Measurements from ENCODE around the gene SKAP1.

Gene SKAP1

GRCh38 chr17:48391444-48391843 is 38.6 kb downstream of the SKAP1 start:
- Histone ChIP-seq H3K4me2 (no peak overlapping the region), H3K36me3 (no peaks in the 10 kb centered on the region), H3K9ac (no peak overlapping the region), H3K4me1 (peaks cover 5 to 42% (median 27%) of the 10 kb centered on the region in 10 experiments; a peak in 16 of 20 replicates), H3K4me3 (no peak overlapping the region), H3K9me3 (replicated peaks in 1 of 11) (peaks cover 0 to 7% (median 0%) of the 10 kb centered on the region in 11 experiments; a peak in 3 of 22 replicates), H3K27ac (no peak overlapping the region), H3K27me3 (peaks cover 0 to 76% (median 9%) of the 10 kb centered on the region in 11 experiments; a peak in 9 of 22 replicates), H4K20me1 (no peaks in the 10 kb centered on the region)
- TF ChIP-seq Cebpa-rat (IDR thresholded peaks at IDR 0.05), result no peak

DNA sequence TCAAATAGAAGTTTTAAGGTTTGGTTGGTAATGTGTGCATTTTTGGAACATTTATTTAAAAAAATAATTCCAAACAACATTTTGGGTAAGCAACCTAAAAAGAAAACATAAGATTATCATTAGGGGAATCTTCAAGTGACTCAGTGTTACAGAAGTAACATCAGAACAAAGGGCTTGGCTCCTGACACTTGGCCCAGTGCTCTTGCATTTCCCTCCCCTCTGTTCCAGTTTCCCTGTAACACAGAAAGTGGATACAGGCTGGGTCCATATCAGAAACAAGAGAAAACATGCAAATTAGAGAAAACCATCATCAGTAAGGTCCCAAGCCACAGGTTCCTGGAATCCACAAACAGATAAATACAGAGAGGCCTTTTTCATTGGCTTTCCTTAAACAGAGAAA is 40.1 kb downstream of the SKAP1 start:
- no peak overlapping the region for H3K4me2 ChIP-seq
- no peak overlapping the region for H3K9ac ChIP-seq
- peaks cover 0 to 63% (median 0%) of the 10 kb centered on the region in 11 experiments; a peak in 8 of 22 replicates for H3K27me3 ChIP-seq
- no peaks in the 10 kb centered on the region for H3K36me3 ChIP-seq
- no peak overlapping the region for H3K27ac ChIP-seq
- TF ChIP-seq Cebpa-rat (IDR thresholded peaks at IDR 0.05), result no peak
- peaks cover under 1 to 43% (median 26%) of the 10 kb centered on the region in 10 experiments; a peak in 17 of 20 replicates for H3K4me1 ChIP-seq
- H3K9me3 ChIP-seq (replicated peaks in 1 of 11), result peaks cover 0 to 7% (median 0%) of the 10 kb centered on the region in 11 experiments; a peak in 3 of 22 replicates
- H3K4me3 ChIP-seq, result no peak overlapping the region
- H4K20me1 ChIP-seq, result no peaks in the 10 kb centered on the region

- Histone ChIP-seq H3K27me3 (peaks cover 0 to 55% (median 0%) of the 10 kb centered on the region in 11 experiments; a peak in 8 of 22 replicates), H3K4me3 (no peak overlapping the region), H3K4me2 (no peak overlapping the region), H3K27ac (no peak overlapping the region), H3K9me3 (replicated peaks in 1 of 11) (peaks cover 0 to 4% (median 0%) of the 10 kb centered on the region in 11 experiments; a peak in 3 of 22 replicates), H3K4me1 (peaks cover 0 to 43% (median 25%) of the 10 kb centered on the region in 10 experiments; a peak in 16 of 20 replicates), H3K9ac (no peak overlapping the region), H4K20me1 (no peaks in the 10 kb centered on the region), H3K36me3 (no peaks in the 10 kb centered on the region)
- TF ChIP-seq Cebpa-rat (IDR thresholded peaks at IDR 0.05), result no peak
Observed at GRCh38 chr17:48388955-48389743, 40.9 kb downstream of the SKAP1 start.

- no peak for TF ChIP-seq Cebpa-rat (IDR thresholded peaks at IDR 0.05)
- H4K20me1 ChIP-seq, result no peaks in the 10 kb centered on the region
- no peak overlapping the region for H3K4me2 ChIP-seq
- peaks cover 0 to 31% (median 16%) of the 10 kb centered on the region in 10 experiments; a peak in 16 of 20 replicates for H3K4me1 ChIP-seq
- H3K9me3 ChIP-seq (replicated peaks in 1 of 11), result no peaks in the 10 kb centered on the region; a peak in 1 of 22 replicates
- H3K27me3 ChIP-seq, result peaks cover 0 to 35% (median 0%) of the 10 kb centered on the region in 11 experiments; a peak in 7 of 22 replicates
- H3K36me3 ChIP-seq, result no peaks in the 10 kb centered on the region
- H3K9ac ChIP-seq, result no peak overlapping the region
- no peak overlapping the region for H3K4me3 ChIP-seq
- no peak overlapping the region for H3K27ac ChIP-seq
Observed at GRCh38 chr17:48386826-48387225, 43.2 kb downstream of the SKAP1 start.

DNA sequence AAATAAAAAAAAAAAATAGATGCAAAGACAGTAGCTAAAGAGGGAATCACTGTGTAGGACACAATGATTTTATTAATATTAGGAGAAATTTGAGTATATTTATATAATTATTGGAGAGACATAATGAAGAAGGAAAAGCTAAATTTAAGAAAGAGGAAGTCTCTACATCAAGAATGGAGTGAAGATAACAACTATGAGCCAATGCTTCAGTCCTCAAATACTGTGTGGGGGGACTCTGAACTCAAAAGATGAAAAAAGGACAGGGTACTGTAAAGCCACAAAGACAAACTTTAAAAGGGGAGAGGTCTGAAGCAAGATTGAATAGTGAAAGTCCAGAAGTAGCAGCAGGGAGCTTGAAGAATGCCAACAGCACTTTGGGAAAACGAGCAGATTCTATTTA is 44.7 kb downstream of the SKAP1 start:
- Histone ChIP-seq H3K27ac (no peak overlapping the region), H3K9me3 (replicated peaks in 1 of 11) (peaks cover 0 to 3% (median 0%) of the 10 kb centered on the region in 11 experiments; a peak in 4 of 22 replicates), H4K20me1 (no peaks in the 10 kb centered on the region), H3K36me3 (no peaks in the 10 kb centered on the region), H3K4me3 (no peak overlapping the region), H3K9ac (no peak overlapping the region), H3K27me3 (peaks cover 0 to 28% (median 0%) of the 10 kb centered on the region in 11 experiments; a peak in 6 of 22 replicates), H3K4me2 (peak overlapping the region in 9 of 11 experiments; percentile 8 to 63 (median 46); a peak in 13 of 22 replicates), H3K4me1 (peaks cover 0 to 33% (median 16%) of the 10 kb centered on the region in 10 experiments; a peak in 16 of 20 replicates)
- no peak for TF ChIP-seq Cebpa-rat (IDR thresholded peaks at IDR 0.05)

DNA sequence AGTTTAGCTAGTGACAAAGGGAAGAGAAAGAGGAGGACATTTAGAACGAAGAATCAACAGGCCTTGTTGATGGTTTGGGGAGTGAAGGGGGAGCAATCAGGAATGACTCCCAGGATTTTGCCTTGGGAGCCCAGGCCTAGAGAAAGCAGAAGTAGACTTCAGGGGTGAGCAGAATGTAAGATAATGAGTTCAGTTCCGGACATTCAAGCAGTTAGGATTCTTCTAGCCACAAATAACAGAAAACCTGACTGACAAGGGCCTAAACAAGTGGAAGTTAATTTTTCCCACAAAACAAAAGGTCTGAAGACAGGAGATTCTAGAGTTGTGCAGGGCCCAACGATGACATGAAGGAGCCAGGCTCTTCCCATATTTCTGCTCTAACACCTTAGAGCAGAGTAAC is 45.9 kb downstream of the SKAP1 start:
- Histone ChIP-seq H3K27ac (no peak overlapping the region), H3K4me1 (peaks cover 0 to 44% (median 20%) of the 10 kb centered on the region in 10 experiments; a peak in 16 of 20 replicates), H4K20me1 (no peaks in the 10 kb centered on the region), H3K36me3 (no peaks in the 10 kb centered on the region), H3K9ac (no peak overlapping the region), H3K4me3 (no peak overlapping the region), H3K4me2 (peak overlapping the region in 6 of 11 experiments; percentile 43 to 63 (median 48); a peak in 9 of 22 replicates), H3K27me3 (peaks cover 0 to 17% (median 0%) of the 10 kb centered on the region in 11 experiments; a peak in 5 of 22 replicates), H3K9me3 (replicated peaks in 1 of 11) (peaks cover 0 to 3% (median 0%) of the 10 kb centered on the region in 11 experiments; a peak in 4 of 22 replicates)
- no peak for TF ChIP-seq Cebpa-rat (IDR thresholded peaks at IDR 0.05)

DNA sequence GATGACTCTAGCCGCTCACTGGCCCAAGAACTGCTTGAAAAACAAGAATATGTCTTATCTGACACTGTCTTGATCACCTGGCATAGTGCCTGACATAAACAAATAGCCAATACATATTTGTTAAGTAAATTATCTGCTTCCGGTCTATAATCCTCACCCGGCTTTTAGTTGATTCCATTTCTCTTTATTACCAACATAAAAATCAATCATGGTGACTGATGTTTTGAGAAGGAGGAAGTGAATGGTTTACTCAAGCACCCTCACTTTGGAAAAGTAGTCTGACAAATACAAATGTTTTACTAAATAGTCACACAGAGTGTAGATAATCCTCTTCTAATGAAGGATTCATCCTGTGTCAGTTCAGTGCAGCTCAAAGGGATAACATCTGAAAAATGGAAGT is 47.0 kb downstream of the SKAP1 start:
- H3K4me1 ChIP-seq, result peaks cover 0 to 56% (median 31%) of the 10 kb centered on the region in 10 experiments; a peak in 17 of 20 replicates
- H4K20me1 ChIP-seq, result no peaks in the 10 kb centered on the region
- H3K9me3 ChIP-seq (replicated peaks in 1 of 11), result peaks cover 0 to 3% (median 0%) of the 10 kb centered on the region in 11 experiments; a peak in 3 of 22 replicates
- H3K27me3 ChIP-seq, result peaks cover 0 to 15% (median 0%) of the 10 kb centered on the region in 11 experiments; a peak in 3 of 22 replicates
- H3K4me2 ChIP-seq, result 0 out of 22 replicates have a peak overlapping the region, but pooled peaks of 1 of the 11 experiments have one; percentile 1
- H3K36me3 ChIP-seq, result no peaks in the 10 kb centered on the region
- no peak overlapping the region for H3K4me3 ChIP-seq
- TF ChIP-seq Cebpa-rat (IDR thresholded peaks at IDR 0.05), result no peak
- no peak overlapping the region for H3K9ac ChIP-seq
- no peak overlapping the region for H3K27ac ChIP-seq

DNA sequence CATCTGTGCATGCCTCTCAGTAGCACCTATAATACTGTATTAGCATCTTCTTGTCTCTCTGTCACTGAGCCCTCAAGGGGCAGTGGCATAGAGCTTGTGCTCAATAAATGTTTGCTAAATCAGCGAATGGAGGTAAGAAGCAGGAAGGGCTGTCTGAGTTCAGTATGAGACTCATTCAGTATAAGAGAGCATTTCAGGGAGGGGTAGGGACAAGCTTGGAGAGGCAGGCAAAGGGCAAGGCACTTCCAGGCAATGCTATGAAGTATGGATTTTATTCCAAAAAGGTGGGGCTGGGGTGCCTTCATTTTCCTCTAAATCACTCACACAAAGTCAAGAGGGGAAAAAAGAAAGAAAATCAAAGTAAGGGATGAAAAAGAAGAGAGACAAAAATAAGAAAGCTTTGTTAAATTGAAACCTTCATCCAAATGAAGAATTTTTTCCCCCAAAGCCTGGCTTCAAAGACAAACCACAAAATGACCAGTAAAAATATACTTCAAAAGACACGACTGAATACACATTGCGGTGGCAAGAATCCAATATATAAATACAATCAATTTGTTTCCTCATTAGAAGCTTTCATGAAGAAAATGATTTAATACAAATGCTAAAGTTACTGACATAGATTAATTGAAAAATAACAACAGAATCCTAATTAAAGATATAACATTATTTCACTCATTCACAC is 51.2 kb downstream of the SKAP1 start:
- H3K27ac ChIP-seq, result no peak overlapping the region
- peaks cover 0 to 42% (median 19%) of the 10 kb centered on the region in 10 experiments; a peak in 15 of 20 replicates for H3K4me1 ChIP-seq
- H3K36me3 ChIP-seq, result no peaks in the 10 kb centered on the region
- H3K9ac ChIP-seq, result peak overlapping the region in 2 of 11 experiments; percentile 3 to 38; a peak in 4 of 22 replicates
- H3K4me3 ChIP-seq, result peak overlapping the region in 1 of 10 experiments; percentile 1; a peak in 2 of 20 replicates
- peaks cover 0 to 9% (median 0%) of the 10 kb centered on the region in 11 experiments; a peak in 5 of 22 replicates for H3K9me3 ChIP-seq (replicated peaks in 1 of 11)
- H3K27me3 ChIP-seq, result peaks cover 0 to 7% (median 0%) of the 10 kb centered on the region in 11 experiments; a peak in 2 of 22 replicates
- H3K4me2 ChIP-seq, result peak overlapping the region in 9 of 11 experiments; percentile 19 to 93 (median 70); a peak in 17 of 22 replicates
- TF ChIP-seq Cebpa-rat (IDR thresholded peaks at IDR 0.05), result no peak
- no peaks in the 10 kb centered on the region for H4K20me1 ChIP-seq

Data from BLaER1 treated with 17β-estradiol and CSF1 and Interleukin-3, amounts not matched to agents 10 nM and 100 nM (cell line).